K562 (cell line): ENCODE measurements around the gene ACTN4.

Source experiments
- ATF7 ChIP-seq: fragments of 450-650 bp; IDR thresholded peaks from 2 replicates; pipeline ENCODE4 v1.7.1; 2014; ENCODE audit warnings: mild to moderate bottlenecking, moderate library complexity
- CHD2 ChIP-seq: IDR thresholded peaks from 2 replicates; pipeline ENCODE4 v1.6.1; 2011; ENCODE audit warnings: low read depth, low read length
- EP300 ChIP-seq: IDR thresholded peaks from 2 replicates; pipeline ENCODE4 v1.6.1; 2012; ENCODE audit warnings: low read length, improper control_type of control experiment
- GABPA ChIP-seq: fragments of 200-800 bp; sonication (Bioruptor generic); conservative IDR thresholded peaks from 2 replicates; pipeline ENCODE4 v1.6.1; 2016; ENCODE audit warnings: low read depth, missing genetic modification characterization, missing compliant biosample characterization
- JUNB ChIP-seq: fragments of 450-650 bp; formaldehyde crosslinking; conservative IDR thresholded peaks from 2 replicates; pipeline ENCODE4 v1.4.0; 2020; ENCODE audit warnings: mild to moderate bottlenecking
- MYC ChIP-seq, 2 experiments: fragments of 250-450 bp in 1 of 2; sonication (Bioruptor Pico) in 1 of 2; IDR thresholded peaks; 2 replicates each; pipeline versions ENCODE4 v1.5.1 to v1.6.1; 2012 to 2021; ENCODE audit warnings: low read depth in 2 of 2, borderline replicate concordance in 1 of 2, improper control_type of control experiment in 1 of 2, low read length in 1 of 2, mild to moderate bottlenecking in 1 of 2, moderate library complexity in 1 of 2
- POLR2AphosphoS5 ChIP-seq: IDR thresholded peaks from 2 replicates; pipeline ENCODE4 v1.6.1; 2011; ENCODE audit warnings: mild to moderate bottlenecking, low read depth, low read length, moderate library complexity; ENCODE audit not compliant: control insufficient read depth, insufficient read depth
- REST ChIP-seq, 2 experiments: fragments of 450-650 bp; formaldehyde crosslinking in 1 of 2; IDR thresholded peaks; 2 replicates each; pipeline versions ENCODE4 v1.4.0 to v1.6.1; 2014 to 2020; ENCODE audit warnings: mild to moderate bottlenecking in 2 of 2, borderline replicate concordance in 1 of 2, low read depth in 1 of 2
- SAP30 ChIP-seq: fragments of 200-600 bp; sonication (generic); IDR thresholded peaks from 2 replicates; pipeline ENCODE4 v1.6.1; 2012; ENCODE audit warnings: borderline replicate concordance, low read depth, mild to moderate bottlenecking, moderate library complexity, low read length, control low read depth, inconsistent platforms; ENCODE audit not compliant: insufficient read depth, poor library complexity, severe bottlenecking
- SPI1 ChIP-seq: IDR thresholded peaks from 2 replicates; pipeline ENCODE4 v1.6.1; 2011; ENCODE audit warnings: low read depth, low read length, control low read depth, borderline replicate concordance
- ZNF639 ChIP-seq, 2 experiments: fragments of 200-800 bp in 1 of 2; sonication (Bioruptor generic) in 1 of 2; sonication (generic) in 1 of 2; formaldehyde crosslinking in 1 of 2; IDR thresholded peaks in 1 of 2; conservative IDR thresholded peaks in 1 of 2; 2 replicates each; pipeline versions ENCODE4 v1.5.0 to v1.6.1; 2016 to 2020; ENCODE audit warnings: missing compliant biosample characterization in 1 of 2, missing genetic modification characterization in 1 of 2, missing genetic modification reagents in 1 of 2
- ZNF766 ChIP-seq: fragments of 200-800 bp; sonication (Bioruptor generic); conservative IDR thresholded peaks from 2 replicates; pipeline ENCODE4 v1.6.1; 2016; ENCODE audit warnings: missing genetic modification characterization, missing compliant biosample characterization
- TF ChIP-seq, protein P1 (sequence below), 3 experiments: IDR thresholded peaks in 2 of 3; conservative IDR thresholded peaks in 1 of 3; 2 replicates each; pipeline ENCODE4 v1.5.1; 2011 to 2012; ENCODE audit warnings: low read length in 3 of 3, mild to moderate bottlenecking in 3 of 3, control low read depth in 2 of 3, improper control_type of control experiment in 1 of 3, inconsistent platforms in 1 of 3, low read depth in 1 of 3, mixed read lengths in 1 of 3, moderate library complexity in 1 of 3; ENCODE audit not compliant: insufficient read depth in 2 of 3
- TF ChIP-seq, protein P2 (sequence below): fragments of 250-450 bp; sonication (Bioruptor Pico); IDR thresholded peaks from 2 replicates; pipeline ENCODE4 v1.5.0; 2021

GRCh38 chr19:38685666-38686529 lies 38.4 kb downstream of the ACTN4 start:
- no peak for TF ChIP-seq CHD2
- no peak for TF ChIP-seq GABPA
- TF ChIP-seq, protein P1, sequence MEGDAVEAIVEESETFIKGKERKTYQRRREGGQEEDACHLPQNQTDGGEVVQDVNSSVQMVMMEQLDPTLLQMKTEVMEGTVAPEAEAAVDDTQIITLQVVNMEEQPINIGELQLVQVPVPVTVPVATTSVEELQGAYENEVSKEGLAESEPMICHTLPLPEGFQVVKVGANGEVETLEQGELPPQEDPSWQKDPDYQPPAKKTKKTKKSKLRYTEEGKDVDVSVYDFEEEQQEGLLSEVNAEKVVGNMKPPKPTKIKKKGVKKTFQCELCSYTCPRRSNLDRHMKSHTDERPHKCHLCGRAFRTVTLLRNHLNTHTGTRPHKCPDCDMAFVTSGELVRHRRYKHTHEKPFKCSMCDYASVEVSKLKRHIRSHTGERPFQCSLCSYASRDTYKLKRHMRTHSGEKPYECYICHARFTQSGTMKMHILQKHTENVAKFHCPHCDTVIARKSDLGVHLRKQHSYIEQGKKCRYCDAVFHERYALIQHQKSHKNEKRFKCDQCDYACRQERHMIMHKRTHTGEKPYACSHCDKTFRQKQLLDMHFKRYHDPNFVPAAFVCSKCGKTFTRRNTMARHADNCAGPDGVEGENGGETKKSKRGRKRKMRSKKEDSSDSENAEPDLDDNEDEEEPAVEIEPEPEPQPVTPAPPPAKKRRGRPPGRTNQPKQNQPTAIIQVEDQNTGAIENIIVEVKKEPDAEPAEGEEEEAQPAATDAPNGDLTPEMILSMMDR (IDR thresholded peaks at IDR 0.05 in 2 of 3, conservative IDR thresholded peaks at IDR 0.05 in 1 of 3; ENCODE audit: insufficient read depth in 2 of 3, low read depth in 1 of 3, low read length in 3 of 3), result peak; percentile 60 to 96 (median 60)
- TF ChIP-seq REST (IDR thresholded peaks at IDR 0.05; ENCODE audit: borderline replicate concordance), result no peak
- TF ChIP-seq REST (CRISPR knock-in tag; IDR thresholded peaks at IDR 0.05; ENCODE audit: low read depth), result no peak
- no peak for TF ChIP-seq JUNB (CRISPR knock-in tag)
- no peak for TF ChIP-seq MYC (IDR thresholded peaks at IDR 0.05; ENCODE audit: low read depth, low read length)
- no peak for TF ChIP-seq MYC (CRISPR knock-in tag; IDR thresholded peaks at IDR 0.05; ENCODE audit: borderline replicate concordance, low read depth)
- TF ChIP-seq ZNF639 (CRISPR knock-in tag; conservative IDR thresholded peaks at IDR 0.05 in 1 of 2, IDR thresholded peaks at IDR 0.05 in 1 of 2), result no peak
- no peak for TF ChIP-seq SPI1
- TF ChIP-seq ATF7, result no peak
- TF ChIP-seq POLR2AphosphoS5, result no peak
- no peak; the same call in 1 of the 2 replicates for TF ChIP-seq ZNF766
- no peak for TF ChIP-seq EP300
- TF ChIP-seq, protein P2, sequence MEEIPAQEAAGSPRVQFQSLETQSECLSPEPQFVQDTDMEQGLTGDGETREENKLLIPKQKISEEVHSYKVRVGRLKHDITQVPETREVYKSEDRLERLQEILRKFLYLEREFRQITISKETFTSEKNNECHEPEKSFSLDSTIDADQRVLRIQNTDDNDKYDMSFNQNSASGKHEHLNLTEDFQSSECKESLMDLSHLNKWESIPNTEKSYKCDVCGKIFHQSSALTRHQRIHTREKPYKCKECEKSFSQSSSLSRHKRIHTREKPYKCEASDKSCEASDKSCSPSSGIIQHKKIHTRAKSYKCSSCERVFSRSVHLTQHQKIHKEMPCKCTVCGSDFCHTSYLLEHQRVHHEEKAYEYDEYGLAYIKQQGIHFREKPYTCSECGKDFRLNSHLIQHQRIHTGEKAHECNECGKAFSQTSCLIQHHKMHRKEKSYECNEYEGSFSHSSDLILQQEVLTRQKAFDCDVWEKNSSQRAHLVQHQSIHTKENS (CRISPR knock-in tag), result no peak
- no peak for TF ChIP-seq SAP30
